WI38 (cell line): Measurements from ENCODE around the gene KBTBD12.
"Not testable (repeated sequence)": the region's sequence is repeated elsewhere in the genome, so short reads cannot be mapped to it uniquely, and the experiment has no call there.

ENCODE experiments used
- H3K4me3 ChIP-seq: 2 replicates; pipeline ENCODE4 v1.5.1; 2011; ENCODE audit warnings: low read depth, mild to moderate bottlenecking, control low read depth, low read length
- TF ChIP-seq, protein P1 (sequence below): IDR thresholded peaks from 2 replicates; pipeline ENCODE4 v1.5.1; 2012; ENCODE audit warnings: low read depth, mild to moderate bottlenecking, control low read depth, low read length

Gene KBTBD12

GRCh38 chr3:127903611-127904375, 11.2 kb upstream of the KBTBD12 start:
- TF ChIP-seq, protein P1, sequence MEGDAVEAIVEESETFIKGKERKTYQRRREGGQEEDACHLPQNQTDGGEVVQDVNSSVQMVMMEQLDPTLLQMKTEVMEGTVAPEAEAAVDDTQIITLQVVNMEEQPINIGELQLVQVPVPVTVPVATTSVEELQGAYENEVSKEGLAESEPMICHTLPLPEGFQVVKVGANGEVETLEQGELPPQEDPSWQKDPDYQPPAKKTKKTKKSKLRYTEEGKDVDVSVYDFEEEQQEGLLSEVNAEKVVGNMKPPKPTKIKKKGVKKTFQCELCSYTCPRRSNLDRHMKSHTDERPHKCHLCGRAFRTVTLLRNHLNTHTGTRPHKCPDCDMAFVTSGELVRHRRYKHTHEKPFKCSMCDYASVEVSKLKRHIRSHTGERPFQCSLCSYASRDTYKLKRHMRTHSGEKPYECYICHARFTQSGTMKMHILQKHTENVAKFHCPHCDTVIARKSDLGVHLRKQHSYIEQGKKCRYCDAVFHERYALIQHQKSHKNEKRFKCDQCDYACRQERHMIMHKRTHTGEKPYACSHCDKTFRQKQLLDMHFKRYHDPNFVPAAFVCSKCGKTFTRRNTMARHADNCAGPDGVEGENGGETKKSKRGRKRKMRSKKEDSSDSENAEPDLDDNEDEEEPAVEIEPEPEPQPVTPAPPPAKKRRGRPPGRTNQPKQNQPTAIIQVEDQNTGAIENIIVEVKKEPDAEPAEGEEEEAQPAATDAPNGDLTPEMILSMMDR: no peak
- H3K4me3 ChIP-seq: no peak overlapping the region

GRCh38 chr3:127905556-127905955, 9.5 kb upstream of the KBTBD12 start:
- no peak overlapping the region for H3K4me3 ChIP-seq
- TF ChIP-seq, protein P1: no peak

DNA sequence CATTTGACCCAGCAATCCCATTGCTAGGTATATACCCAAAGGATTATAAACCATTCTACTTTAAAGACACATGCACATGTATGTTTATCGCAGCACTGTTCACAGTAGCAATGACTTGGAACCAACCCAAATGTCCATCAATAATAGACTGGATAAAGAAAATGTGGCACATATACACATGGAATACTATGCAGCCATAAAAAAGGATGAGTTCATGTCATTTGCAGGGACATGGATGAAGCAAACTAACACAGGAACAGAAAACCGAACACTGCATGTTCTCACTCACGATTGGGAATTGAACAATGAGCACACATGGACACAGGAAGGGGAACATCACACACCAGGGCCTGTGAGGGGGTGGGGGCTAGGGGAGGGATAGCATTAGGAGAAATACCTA, 8.4 kb upstream of the KBTBD12 start:
- H3K4me3 ChIP-seq: not testable (repeated sequence)

- H3K4me3 ChIP-seq: no peak overlapping the region
- TF ChIP-seq, protein P1: no peak
These were observed 6.8 kb upstream of the KBTBD12 start for GRCh38 chr3:127908202-127908601.

GRCh38 chr3:127908951-127909350, 6.1 kb upstream of the KBTBD12 start:
- TF ChIP-seq, protein P1: no peak
- H3K4me3 ChIP-seq: no peak overlapping the region

DNA sequence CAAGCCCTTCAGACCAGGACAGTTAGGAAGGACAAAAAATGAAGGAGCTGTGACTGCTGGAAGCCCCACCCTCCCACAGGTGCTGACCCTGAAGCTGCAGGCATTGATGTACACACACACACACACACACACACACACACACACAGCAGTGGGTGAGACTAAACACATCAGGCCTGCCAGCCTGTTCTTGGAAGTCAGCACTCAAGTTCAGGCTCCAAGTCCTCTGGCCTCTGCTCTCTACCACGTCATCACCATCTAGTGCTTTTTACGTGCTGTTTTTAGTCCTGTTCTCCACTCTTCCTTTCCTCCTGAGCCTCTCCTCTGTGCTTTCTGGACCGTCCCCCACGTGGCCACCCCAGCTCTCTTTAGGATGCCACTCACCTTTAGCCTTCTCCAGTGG, 5.4 kb upstream of the KBTBD12 start:
- TF ChIP-seq, protein P1: no peak
- H3K4me3 ChIP-seq: no peak overlapping the region

GRCh38 chr3:127911421-127911931, 3.6 kb upstream of the KBTBD12 start:
- TF ChIP-seq, protein P1: no peak
- no peak overlapping the region for H3K4me3 ChIP-seq

DNA sequence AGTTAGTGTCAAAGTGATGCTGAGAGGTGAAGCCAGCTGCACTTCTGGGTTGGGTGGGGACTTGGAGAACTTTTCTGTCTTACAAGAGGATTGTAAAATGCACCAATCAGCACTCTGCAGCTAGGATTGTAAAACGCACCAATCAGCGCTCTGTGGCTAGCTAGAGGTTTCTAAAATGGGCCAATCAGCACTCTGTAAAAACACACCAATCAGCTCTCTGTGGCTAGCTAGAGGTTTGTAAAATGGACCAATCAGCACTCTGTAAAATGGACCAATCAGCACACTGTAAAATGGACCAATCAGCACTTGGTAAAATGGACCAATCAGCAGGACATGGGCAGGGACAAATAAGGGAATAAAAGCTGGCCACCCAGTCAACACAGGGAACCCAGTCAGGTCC, 1.2 kb upstream of the KBTBD12 start:
- H3K4me3 ChIP-seq: not testable (repeated sequence)
